GM19025 (cell line): ENCODE data around the gene SLC6A3.

Experiments
- ATAC-seq: cut with Tn5 transposase; IDR thresholded peaks from one replicate; pipeline ENCODE4 v1.9.1; 2021; ENCODE audit warnings: mild to moderate bottlenecking, low read depth, moderate library complexity; ENCODE audit not compliant: unreplicated experiment

SLC6A3 gene

GRCh38 chr5:1445313-1445688 is at the start of gene SLC6A3:
Gene SLC6A3 (minus strand): TSS chr5:1445440. CDS start chr5:1443197, 2,243 bp downstream.
- no peak for ATAC-seq

DNA sequence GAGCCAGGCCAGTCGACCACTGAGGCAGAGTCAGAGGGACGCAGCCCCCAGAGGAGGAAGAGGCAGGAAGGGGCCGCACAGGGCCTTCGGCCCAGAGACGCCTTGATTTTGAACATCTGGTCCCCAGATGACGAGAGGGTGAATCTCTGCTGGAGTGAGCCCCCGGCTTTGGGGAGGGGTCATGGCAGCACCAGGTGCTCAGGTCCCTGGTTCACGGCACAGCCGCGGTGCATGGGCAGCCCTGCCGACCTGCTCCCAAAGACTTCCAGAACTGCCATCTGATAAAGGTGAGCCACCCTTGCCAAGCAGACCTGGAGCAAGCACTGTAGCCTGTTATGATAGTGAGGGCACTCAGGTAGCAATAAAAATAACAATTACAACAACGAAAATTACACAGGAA is 48.7 kb upstream of the SLC6A3 start:
- ATAC-seq, result no peak

- no peak for ATAC-seq
Observed at GRCh38 chr5:1493413-1493812, 48.2 kb upstream of the SLC6A3 start.

DNA sequence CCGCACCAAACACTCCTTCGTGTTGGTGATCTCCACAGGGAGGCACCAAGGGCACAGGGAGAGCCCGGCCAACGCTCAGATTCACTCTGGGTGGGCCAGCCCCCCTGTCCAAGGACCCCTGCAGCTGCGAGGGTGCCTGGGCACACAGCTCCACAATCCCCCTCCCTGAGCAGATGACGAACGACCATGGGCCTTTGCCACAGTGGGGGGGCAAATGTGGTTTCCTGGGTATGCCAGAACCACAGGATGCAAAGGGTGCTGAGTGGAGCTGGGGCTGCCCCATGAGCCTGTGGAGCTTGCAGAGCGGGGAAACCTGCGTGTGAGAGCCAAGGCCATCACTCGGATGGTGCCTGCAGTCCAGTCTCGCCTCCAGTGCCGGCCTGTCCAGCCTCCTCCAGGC is 47.5 kb upstream of the SLC6A3 start:
- ATAC-seq, result no peak

DNA sequence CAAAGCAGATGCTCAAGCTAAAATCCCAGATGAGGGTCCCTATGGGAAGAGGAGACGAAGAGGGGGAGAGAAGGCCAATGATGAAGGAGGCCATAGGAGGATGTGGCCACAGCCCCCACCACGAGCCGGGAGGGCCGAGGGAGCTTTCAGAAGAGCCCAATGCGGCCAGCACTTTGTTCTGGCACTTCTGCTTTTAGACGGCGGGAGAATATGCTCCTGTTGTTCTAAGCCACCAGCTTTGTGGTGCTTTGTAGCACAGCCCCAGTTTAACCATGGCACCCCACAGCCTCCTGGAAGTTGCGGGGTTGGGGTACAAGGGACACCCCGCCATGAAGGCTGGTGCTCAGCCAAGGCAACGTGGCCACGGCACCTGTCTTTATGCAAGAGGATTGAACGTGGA is 45.1 kb upstream of the SLC6A3 start:
- ATAC-seq, result no peak

- ATAC-seq, result no peak
Observed at GRCh38 chr5:1489754-1490153, 44.5 kb upstream of the SLC6A3 start.

DNA sequence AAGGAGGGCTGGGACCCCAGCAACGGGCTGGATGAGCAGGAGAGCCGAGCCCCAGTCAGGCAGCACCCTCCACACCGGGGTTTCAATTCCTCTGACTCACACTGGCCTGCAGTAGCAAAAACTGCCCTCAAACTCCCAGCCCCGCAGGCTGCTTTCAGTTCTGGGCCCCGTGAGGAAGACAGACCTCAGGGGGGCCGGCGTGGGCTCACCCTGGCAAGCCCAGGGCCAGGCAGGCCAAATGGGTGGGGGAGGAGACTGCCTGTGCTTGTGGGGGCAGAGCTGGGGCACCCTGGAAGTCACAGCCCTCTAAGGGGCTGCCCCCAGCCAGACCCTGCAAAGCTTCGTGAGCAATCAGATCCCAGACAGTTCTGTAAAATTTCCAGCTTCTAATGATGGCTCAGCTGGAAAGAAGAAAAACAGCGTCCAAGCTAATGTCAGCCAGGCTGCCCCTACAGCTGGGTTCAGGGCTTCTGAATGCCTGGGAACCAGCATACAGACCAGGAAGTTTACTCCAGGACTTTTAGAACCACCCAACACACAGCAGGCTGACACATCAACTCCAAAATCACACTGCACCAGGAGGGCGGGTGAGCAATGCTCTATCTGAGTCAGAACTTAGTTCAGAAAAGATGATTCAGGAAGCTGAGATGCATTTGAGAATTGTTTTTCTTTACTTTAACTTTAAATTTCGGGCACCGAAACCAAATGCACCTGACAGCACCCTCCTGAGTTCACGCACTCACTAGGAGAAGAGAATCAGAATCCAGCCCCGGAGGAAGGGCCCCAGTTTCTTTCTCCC is 43.8 kb upstream of the SLC6A3 start:
- peak; percentile 33 for ATAC-seq

DNA sequence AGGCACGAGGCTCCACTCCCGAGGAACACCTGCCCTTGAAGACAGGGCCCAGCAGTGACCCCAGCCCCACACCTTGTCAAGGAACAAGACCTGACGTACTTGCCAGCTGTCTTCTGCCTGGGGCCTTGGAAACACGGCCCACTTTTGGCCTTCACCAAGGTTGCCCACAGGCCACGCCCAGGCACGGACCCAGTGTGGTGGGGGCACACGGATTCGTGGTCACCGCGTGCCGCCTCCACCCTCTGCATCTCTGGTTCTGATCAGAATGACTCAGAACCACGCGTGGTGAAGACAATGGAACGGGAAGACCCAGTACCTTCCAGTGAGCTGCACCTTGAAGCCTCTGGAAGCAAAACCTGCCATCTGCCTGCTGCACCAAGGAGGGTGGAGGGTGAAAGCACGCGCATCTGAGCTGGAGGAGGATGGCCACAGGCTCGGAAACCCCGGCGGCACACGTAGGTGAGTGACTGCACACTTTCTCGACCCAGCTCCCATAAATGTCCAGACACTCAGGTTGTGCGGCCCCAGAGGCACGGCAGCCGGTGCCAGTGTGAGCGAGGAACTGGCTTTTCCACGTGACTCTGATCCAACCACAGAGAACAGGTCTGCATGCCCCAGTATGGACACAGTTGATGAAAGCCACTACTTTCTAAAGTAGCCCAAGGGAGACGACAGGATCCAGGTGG is 42.0 kb upstream of the SLC6A3 start:
- ATAC-seq, result no peak

DNA sequence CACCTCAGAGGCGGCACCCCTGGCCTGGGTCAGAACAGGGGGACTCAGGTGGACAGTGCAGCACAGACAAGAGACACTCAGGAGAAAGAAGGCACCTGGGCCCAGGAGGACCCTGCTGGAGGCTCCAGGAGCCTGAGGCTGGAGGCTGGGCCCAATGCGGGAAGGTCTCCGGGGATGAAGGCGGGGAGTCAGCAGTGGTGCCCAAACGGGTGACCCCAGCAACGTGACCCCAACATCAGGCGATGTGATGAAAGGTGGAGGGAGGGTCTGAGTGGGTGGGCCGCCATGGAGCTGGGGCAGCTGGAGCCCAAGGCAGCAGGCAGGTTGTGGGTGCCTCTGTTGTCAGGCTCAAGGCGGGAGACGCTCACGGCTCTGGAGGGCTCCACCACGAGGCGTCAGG is 41.0 kb upstream of the SLC6A3 start:
- no peak for ATAC-seq

DNA sequence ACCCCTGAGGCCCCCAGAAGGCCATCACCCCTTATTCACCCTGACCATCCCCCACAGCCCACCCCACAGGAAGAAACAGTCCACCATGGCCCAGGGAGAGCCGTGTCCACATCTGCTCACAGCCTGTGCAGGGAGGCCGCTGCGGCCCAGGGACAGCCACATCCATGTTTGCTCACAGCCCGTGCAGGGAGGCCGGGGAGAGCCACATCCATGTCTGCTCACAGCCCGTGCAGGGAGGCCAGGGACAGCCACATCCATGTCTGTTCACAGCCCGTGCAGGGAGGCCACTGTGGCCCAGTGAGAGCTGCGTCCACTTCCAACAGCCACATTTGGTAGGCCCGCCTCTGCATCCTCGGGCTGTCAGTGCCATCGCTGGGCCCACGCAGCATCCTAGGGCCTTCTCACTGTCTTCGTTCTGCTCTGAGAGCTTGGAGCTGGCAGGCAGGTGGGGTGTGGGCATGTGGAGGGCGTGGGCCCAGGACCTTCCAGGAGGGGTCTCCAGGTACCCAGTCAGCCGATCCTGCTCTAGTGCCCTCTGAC is 40.4 kb upstream of the SLC6A3 start:
- ATAC-seq, result no peak

GRCh38 chr5:1484730-1485578 is 39.7 kb upstream of the SLC6A3 start:
- ATAC-seq, result peak; percentile 43

- no peak for ATAC-seq
Observed at GRCh38 chr5:1483856-1484729, 38.9 kb upstream of the SLC6A3 start.

DNA sequence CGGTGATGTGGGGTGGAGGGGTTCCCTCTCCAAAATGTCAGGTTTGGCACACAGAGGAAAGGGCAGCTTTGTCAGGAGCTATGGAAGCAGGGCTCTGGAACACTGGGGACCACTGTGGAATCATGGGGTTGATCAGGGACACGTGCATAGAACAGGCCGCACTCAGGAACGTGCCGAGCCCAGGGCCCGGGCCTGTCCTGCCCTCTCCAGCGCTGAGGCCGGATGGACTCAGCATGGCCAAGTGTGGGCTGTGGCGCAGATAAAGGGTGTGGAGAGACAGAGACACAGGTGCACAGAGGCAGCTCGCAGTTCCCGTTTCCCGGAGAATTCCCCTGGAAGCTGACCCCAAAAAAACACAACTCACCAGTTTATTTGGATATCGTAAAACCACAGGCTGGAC is 37.8 kb upstream of the SLC6A3 start:
- ATAC-seq, result no peak

- ATAC-seq, result no peak
Observed at GRCh38 chr5:1481959-1482331, 36.7 kb upstream of the SLC6A3 start.

DNA sequence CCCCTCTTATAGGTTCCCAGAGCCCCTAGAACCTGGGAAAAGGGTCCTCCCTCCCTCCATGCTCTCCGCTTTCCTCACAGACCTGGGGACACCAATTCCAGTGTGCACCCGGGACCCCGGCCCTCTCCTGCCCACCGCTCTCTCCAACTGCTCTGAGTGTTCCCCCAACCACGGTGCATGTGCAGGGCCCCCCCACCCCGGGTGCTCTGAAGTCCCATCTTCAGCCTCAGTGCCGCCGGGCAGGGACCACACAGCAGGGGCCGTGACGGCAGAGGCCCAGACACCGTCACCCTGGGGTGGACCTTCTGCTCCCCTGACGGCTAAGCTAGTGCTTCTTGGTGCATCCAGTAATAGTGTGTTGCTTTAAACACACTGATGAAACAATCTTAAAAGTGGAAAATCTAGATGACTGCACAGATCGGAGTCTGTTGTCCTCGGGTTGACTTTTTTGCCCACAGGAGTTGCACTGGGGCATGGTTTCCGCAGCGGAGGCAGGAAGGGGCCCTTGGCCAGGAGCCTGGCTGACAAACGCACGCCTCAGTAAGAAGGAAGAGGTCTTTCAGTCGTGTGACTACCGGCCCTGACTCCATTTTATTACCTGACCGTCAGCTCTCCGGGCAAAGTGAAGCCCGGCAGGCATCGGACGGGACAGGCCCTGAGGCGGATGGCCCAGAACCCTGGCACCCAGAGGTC is 36.2 kb upstream of the SLC6A3 start:
- no peak for ATAC-seq

GRCh38 chr5:1480806-1481205 is 35.6 kb upstream of the SLC6A3 start:
- ATAC-seq, result no peak

GRCh38 chr5:1480217-1480616 is 35.0 kb upstream of the SLC6A3 start:
- no peak for ATAC-seq

DNA sequence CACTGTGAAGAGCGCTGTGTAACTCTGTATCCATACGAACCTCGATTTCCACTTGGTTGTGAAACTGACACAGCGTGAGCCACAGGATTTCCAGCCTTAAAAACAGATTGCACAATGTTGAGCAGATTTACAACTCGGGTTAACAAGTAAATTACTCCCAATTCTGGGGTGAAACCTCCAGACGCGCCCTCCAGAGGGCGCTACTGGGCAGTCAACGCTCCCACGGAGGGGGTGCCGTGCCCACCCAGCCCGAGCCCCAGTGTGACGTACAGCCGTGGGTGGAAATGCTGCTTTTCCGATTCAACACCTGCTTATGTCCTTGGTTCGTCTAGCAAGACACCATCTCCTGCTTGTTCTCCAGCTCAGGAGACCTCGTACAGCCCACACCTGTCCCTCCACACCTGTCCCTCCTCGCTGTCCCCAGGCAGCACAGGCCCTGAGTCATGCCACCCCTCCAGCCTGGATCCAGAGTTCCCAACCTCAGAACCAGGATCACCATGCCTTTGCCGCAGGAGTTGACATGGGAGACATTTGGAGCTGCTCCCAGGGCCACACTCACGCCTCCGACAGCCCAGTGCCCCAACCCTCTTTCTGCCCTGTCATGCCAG is 34.4 kb upstream of the SLC6A3 start:
- no peak for ATAC-seq

- no peak for ATAC-seq
Observed at GRCh38 chr5:1479066-1479465, 33.8 kb upstream of the SLC6A3 start.
